NCI-H1930 (cell line): ENCODE data around the gene CDC42BPB.

Source experiments
- DNase-seq, 2 experiments: peaks; one replicate each; lab custom pipeline; 2025; lab: John Stamatoyannopoulos, UW

Gene CDC42BPB

GRCh38 chr14:102966681-102967505 lies 90.5 kb downstream of the CDC42BPB start:
- no peak for DNase-seq

GRCh38 chr14:102965971-102966655 lies 91.2 kb downstream of the CDC42BPB start:
- no peak for DNase-seq

GRCh38 chr14:102965282-102965681 lies 92.1 kb downstream of the CDC42BPB start:
- no peak for DNase-seq

GRCh38 chr14:102964152-102964730 lies 93.1 kb downstream of the CDC42BPB start:
- no peak for DNase-seq

- DNase-seq, result no peak
Observed at GRCh38 chr14:102962111-102962627, 95.2 kb downstream of the CDC42BPB start.

GRCh38 chr14:102958461-102958860 lies 98.9 kb downstream of the CDC42BPB start:
- DNase-seq, result no peak

GRCh38 chr14:102957222-102957621 lies 100.1 kb downstream of the CDC42BPB start:
- DNase-seq, result no peak

GRCh38 chr14:102955636-102956408 lies 101.5 kb downstream of the CDC42BPB start:
- DNase-seq, result no peak

- DNase-seq, result no peak
Observed at GRCh38 chr14:102954081-102954789, 103.1 kb downstream of the CDC42BPB start.

GRCh38 chr14:102953100-102953499 lies 104.2 kb downstream of the CDC42BPB start:
- no peak for DNase-seq

GRCh38 chr14:102952276-102952675 lies 105.1 kb downstream of the CDC42BPB start:
- DNase-seq, result no peak

GRCh38 chr14:102951799-102952198 lies 105.5 kb downstream of the CDC42BPB start:
- no peak for DNase-seq

GRCh38 chr14:102951034-102951433 lies 106.3 kb downstream of the CDC42BPB start:
- DNase-seq, result no peak

- DNase-seq, result no peak
Observed at GRCh38 chr14:102949801-102950451, 107.4 kb downstream of the CDC42BPB start.

GRCh38 chr14:102949062-102949800 lies 108.1 kb downstream of the CDC42BPB start:
- no peak for DNase-seq

GRCh38 chr14:102948698-102949061 lies 108.7 kb downstream of the CDC42BPB start:
- no peak for DNase-seq

- DNase-seq, result no peak
Observed at GRCh38 chr14:102947321-102948103, 109.8 kb downstream of the CDC42BPB start.

GRCh38 chr14:102945346-102946130 lies 111.8 kb downstream of the CDC42BPB start:
- no peak for DNase-seq
